AG09319 (cell line): ENCODE data around the gene PDZRN3.

Experiments
- DNase-seq: peaks from one replicate; pipeline ENCODE4 v3.0.0-alpha.2; 2010; ENCODE audit warnings: low read depth; ENCODE audit errors: extremely low read depth
- CTCF ChIP-seq: IDR thresholded peaks from 2 replicates; pipeline ENCODE4 v1.5.1; 2011; ENCODE audit warnings: low read depth, mild to moderate bottlenecking, inconsistent platforms, low read length, moderate library complexity

PDZRN3 gene

GRCh38 chr3:73549051-73549600, 75.6 kb downstream of the PDZRN3 start:
- no peak for TF ChIP-seq CTCF
- DNase-seq = no peak

GRCh38 chr3:73548436-73548835, 76.3 kb downstream of the PDZRN3 start:
- no peak for DNase-seq
- TF ChIP-seq CTCF = no peak

- DNase-seq = peak; percentile 94
- no peak for TF ChIP-seq CTCF
Measured at GRCh38 chr3:73547427-73548248, 77.1 kb downstream of the PDZRN3 start.

- peak; percentile 52 for DNase-seq
- TF ChIP-seq CTCF = no peak
Measured at GRCh38 chr3:73546961-73547360, 77.8 kb downstream of the PDZRN3 start.

- no peak for DNase-seq
Measured at GRCh38 chr3:73543412-73543811, 81.3 kb downstream of the PDZRN3 start.

GRCh38 chr3:73542136-73542535, 82.6 kb downstream of the PDZRN3 start:
- TF ChIP-seq CTCF = no peak
- no peak for DNase-seq

More at GRCh38 chr3:73543412-73543811, 81.3 kb downstream of the PDZRN3 start:
- no peak for TF ChIP-seq CTCF

- no peak for TF ChIP-seq CTCF
- DNase-seq = no peak
Measured at GRCh38 chr3:73540969-73541740, 83.6 kb downstream of the PDZRN3 start.
